GM19193 (cell line): ENCODE results near the gene PTH2.

Experiments used
- POLR2A ChIP-seq: IDR thresholded peaks from 4 replicates; pipeline ENCODE4 v1.6.1; 2011; ENCODE audit not compliant: insufficient read depth, insufficient read length; ENCODE audit errors: extremely low read depth

PTH2 gene

GRCh38 chr19:49440439-49441209, 17.4 kb upstream of the PTH2 start:
- no peak for TF ChIP-seq POLR2A

- TF ChIP-seq POLR2A, result no peak
Observed at GRCh38 chr19:49439836-49440235, 16.6 kb upstream of the PTH2 start.

GRCh38 chr19:49438261-49438660, 15.0 kb upstream of the PTH2 start:
- TF ChIP-seq POLR2A, result no peak

- TF ChIP-seq POLR2A, result no peak
Observed at GRCh38 chr19:49437231-49437630, 14.0 kb upstream of the PTH2 start.

GRCh38 chr19:49436381-49437017, 13.3 kb upstream of the PTH2 start:
- no peak for TF ChIP-seq POLR2A

- TF ChIP-seq POLR2A, result no peak
Observed at GRCh38 chr19:49435670-49436069, 12.4 kb upstream of the PTH2 start.

- TF ChIP-seq POLR2A, result no peak
Observed at GRCh38 chr19:49434907-49435583, 11.8 kb upstream of the PTH2 start.

- TF ChIP-seq POLR2A, result no peak
Observed at GRCh38 chr19:49433240-49433901, 10.1 kb upstream of the PTH2 start.

GRCh38 chr19:49432141-49433073, 9.2 kb upstream of the PTH2 start:
- no peak for TF ChIP-seq POLR2A

- no peak for TF ChIP-seq POLR2A
Observed at GRCh38 chr19:49431330-49431749, 8.1 kb upstream of the PTH2 start.

GRCh38 chr19:49430678-49431329, 7.6 kb upstream of the PTH2 start:
- no peak for TF ChIP-seq POLR2A

GRCh38 chr19:49430172-49430677, 7.0 kb upstream of the PTH2 start:
- TF ChIP-seq POLR2A, result no peak
